Lung (tissue), 12 donors: Measurements from ENCODE around the gene SDK2. TPM values are rescaled to one million over a fixed set of nuclear protein-coding genes. Genes with fewer than 3 reads are reported as not detected.

Experiments used
- ATAC-seq: fragments of 200-7000 bp; cut with Tn5 transposase; one replicate; pipeline ENCODE4 v1.9.1; 2020; ENCODE audit warnings: moderate number of reproducible peaks; ENCODE audit not compliant: insufficient read depth, low FRiP score
- DNase-seq, 3 donors: peaks; one replicate each; pipeline ENCODE4 v3.0.0-alpha.2; 2013 to 2017
- H3K27ac ChIP-seq, 2 donors: one replicate each; pipeline ENCODE4 v1.5.1; 2013; ENCODE audit warnings: mild to moderate bottlenecking in 2 of 2, moderate library complexity in 2 of 2, control low read depth in 1 of 2, inconsistent platforms in 1 of 2, low read depth in 1 of 2, low read length in 1 of 2
- H3K27me3 ChIP-seq, 3 donors: one replicate each; pipeline ENCODE4 v1.5.1; 2013; ENCODE audit warnings: low read length in 2 of 3; ENCODE audit not compliant: control insufficient read depth in 3 of 3, insufficient read depth in 3 of 3
- H3K36me3 ChIP-seq, 4 donors: one replicate each; pipeline ENCODE4 v1.5.1; 2013; ENCODE audit warnings: low read length in 4 of 4, mild to moderate bottlenecking in 1 of 4, moderate library complexity in 1 of 4; ENCODE audit not compliant: control insufficient read depth in 4 of 4, insufficient read depth in 4 of 4
- H3K4me1 ChIP-seq, 5 donors: one replicate each; pipeline ENCODE4 v1.5.1; 2013; ENCODE audit warnings: low read length in 5 of 5, mild to moderate bottlenecking in 2 of 5, moderate library complexity in 1 of 5; ENCODE audit not compliant: control insufficient read depth in 5 of 5, insufficient read depth in 5 of 5
- H3K4me3 ChIP-seq: one replicate; pipeline ENCODE4 v1.5.1; 2013; ENCODE audit warnings: mild to moderate bottlenecking, control low read depth, moderate library complexity
- H3K9ac ChIP-seq, 2 donors: one replicate each; pipeline ENCODE4 v1.5.1; 2013; ENCODE audit warnings: low read length in 2 of 2, control low read depth in 1 of 2; ENCODE audit not compliant: insufficient read depth in 1 of 2
- H3K9me3 ChIP-seq, 4 donors: one replicate each; pipeline ENCODE4 v1.5.1; 2013; ENCODE audit warnings: low read length in 3 of 4, mild to moderate bottlenecking in 1 of 4, moderate library complexity in 1 of 4; ENCODE audit not compliant: control insufficient read depth in 4 of 4, insufficient read depth in 3 of 4
- CTCF ChIP-seq: IDR thresholded peaks from 2 replicates; pipeline ENCODE4 v1.5.1; 2012; ENCODE audit warnings: mild to moderate bottlenecking; ENCODE audit errors: control extremely low read depth, extremely low read depth
- WGBS, 2 donors: extraction: QIAGEN DNeasy Blood & Tissue Kit; methylation state at CpG; one replicate each; pipeline ENCODE4 v1.1.7; 2013; 5-methylcytosine and 5-hydroxymethylcytosine counted together
- polyA plus RNA-seq, 2 donors: library from polyadenylated mRNA; stranded (reverse); fragments of 200-250 nt; gene quantifications; one replicate each; pipeline ENCODE4 v1.2.1, GENCODE V29; 2013
- total RNA-seq, 2 donors: library from RNA; depleted of rRNA in 1 of 2; stranded (reverse); fragments of >200 nt in 1 of 2; gene quantifications; one replicate each; pipeline ENCODE4 v1.2.1, GENCODE V29; 2014 to 2021
- donor health status: control.
- donor health status: control.
- donor health status: Bipolar disorder and iron deficiency.
- donor health status: healthy.
- donor health status: DM: yes; HTN: yes; CAD: no.

The SDK2 gene
- total and polyA plus RNA-seq, 4 donors = 0.91 to 41.7 (median 4.3) TPM

GRCh38 chr17:73400915-73401545, 243.2 kb downstream of the SDK2 start:
- no peak for TF ChIP-seq CTCF
- 95% methylated on average over 18 of the region's 18 CpGs for WGBS, 2 donors
- Histone ChIP-seq H3K4me1 (no peaks in the 10 kb centered on the region), H3K9me3 (no peaks in the 10 kb centered on the region), H3K4me3 (no peak overlapping the region), H3K27ac (no peak overlapping the region), H3K27me3 (no peaks in the 10 kb centered on the region), H3K9ac (no peak overlapping the region), H3K36me3 (no peaks in the 10 kb centered on the region)
- ATAC-seq (no peak), DNase-seq (no peak)

- 87 to 90% methylated on average over 11 of the region's 11 CpGs for WGBS, 2 donors
- H3K27ac ChIP-seq = no peak overlapping the region
- no peak for DNase-seq
Measured at GRCh38 chr17:73399056-73399455, 245.2 kb downstream of the SDK2 start.

GRCh38 chr17:73397856-73398540, 246.2 kb downstream of the SDK2 start:
- TF ChIP-seq CTCF = no peak
- no peaks in the 10 kb centered on the region for H3K9me3 ChIP-seq
- DNase-seq (no peak), ATAC-seq (no peak)
- no peak overlapping the region for H3K27ac ChIP-seq
- WGBS, 2 donors = 91 to 96% methylated on average over 17 of the region's 17 CpGs
- no peak overlapping the region for H3K9ac ChIP-seq
- no peak overlapping the region for H3K4me3 ChIP-seq
- H3K36me3 ChIP-seq = no peaks in the 10 kb centered on the region
- no peaks in the 10 kb centered on the region for H3K4me1 ChIP-seq
- H3K27me3 ChIP-seq = no peaks in the 10 kb centered on the region

More at GRCh38 chr17:73399056-73399455, 245.2 kb downstream of the SDK2 start:
- no peak for TF ChIP-seq CTCF
- Histone ChIP-seq H3K9me3 (no peaks in the 10 kb centered on the region), H3K9ac (no peak overlapping the region), H3K4me1 (no peaks in the 10 kb centered on the region), H3K27me3 (no peaks in the 10 kb centered on the region), H3K36me3 (no peaks in the 10 kb centered on the region), H3K4me3 (no peak overlapping the region)
- no peak for ATAC-seq
